HEK293 (cell line): ENCODE measurements around the gene FOXO3B.
"Not testable (repeated sequence)": the region's sequence is repeated elsewhere in the genome, so short reads cannot be mapped to it uniquely, and the experiment has no call there.

Source experiments
- CTCF ChIP-seq: fragments of 450-650 bp; formaldehyde crosslinking; IDR thresholded peaks from 2 replicates; pipeline ENCODE4 v1.5.1; 2016; ENCODE audit warnings: missing biosample characterization, missing genetic modification characterization
- PRDM1 ChIP-seq: fragments of 450-650 bp; formaldehyde crosslinking; IDR thresholded peaks from 2 replicates; pipeline ENCODE4; 2016; ENCODE audit warnings: missing biosample characterization, missing genetic modification characterization
- SCRT1 ChIP-seq: fragments of 450-650 bp; formaldehyde crosslinking; IDR thresholded peaks from 2 replicates; pipeline ENCODE4 v1.5.1; 2016; ENCODE audit warnings: missing biosample characterization, missing genetic modification characterization, borderline replicate concordance
- TCF7L2 ChIP-seq: IDR thresholded peaks from 2 replicates; pipeline ENCODE4 v1.6.1; 2011; ENCODE audit warnings: low read depth, mild to moderate bottlenecking, inconsistent platforms, low read length, moderate library complexity, borderline replicate concordance
- ZNF146 ChIP-seq: fragments of 450-650 bp; formaldehyde crosslinking; IDR thresholded peaks from 2 replicates; pipeline ENCODE4 v1.5.1; 2016; ENCODE audit warnings: missing biosample characterization, missing genetic modification characterization
- ZNF324 ChIP-seq: fragments of 450-650 bp; formaldehyde crosslinking; IDR thresholded peaks from 2 replicates; pipeline ENCODE4 v1.5.1; 2016; ENCODE audit warnings: missing biosample characterization, missing genetic modification characterization
- ZNF639 ChIP-seq: fragments of 450-650 bp; formaldehyde crosslinking; IDR thresholded peaks from 2 replicates; pipeline ENCODE4 v1.5.1; 2016; ENCODE audit warnings: missing biosample characterization, missing genetic modification characterization
- ZNF843 ChIP-seq: fragments of 450-650 bp; formaldehyde crosslinking; IDR thresholded peaks from 2 replicates; pipeline ENCODE4 v1.5.1; 2016; ENCODE audit warnings: missing biosample characterization, missing genetic modification characterization

- TF ChIP-seq ZNF146 (tag by site-specific recombination); ZNF639 (tag by site-specific recombination); TCF7L2; SCRT1 (tag by site-specific recombination); PRDM1 (tag by site-specific recombination); ZNF324 (tag by site-specific recombination); CTCF (tag by site-specific recombination); ZNF843 (tag by site-specific recombination): not testable (repeated sequence)
Measured at GRCh38 chr17:18705955-18706354, 23.8 kb upstream of the FOXO3B start.
